Measurements from ENCODE around the gene PRDM11.

GRCh38 chr11:45185228-45185729 is 38.8 kb downstream of the PRDM11 start:
- TF ChIP-seq CHD2 (IDR thresholded peaks at IDR 0.05; ENCODE audit: borderline replicate concordance, low read depth, low read length) (no peak), CEBPZ (IDR thresholded peaks at IDR 0.05; ENCODE audit: low read depth, low read length) (no peak), EGR1 (IDR thresholded peaks at IDR 0.05; ENCODE audit: borderline replicate concordance in 1 of 2, low read depth in 2 of 2, low read length in 2 of 2) (no peak), CTCF (IDR thresholded peaks at IDR 0.05 in 2 of 3, conservative IDR thresholded peaks at IDR 0.05 in 1 of 3; ENCODE audit: control insufficient read depth in 2 of 3, extremely low read depth in 1 of 3, insufficient read depth in 1 of 3, low read depth in 3 of 3, low read length in 3 of 3) (no peak), POLR2A (IDR thresholded peaks at IDR 0.05; ENCODE audit: low read depth, low read length) (no peak), POLR2AphosphoS5 (IDR thresholded peaks at IDR 0.05; ENCODE audit: low read length) (no peak), ZZZ3 (IDR thresholded peaks at IDR 0.05; ENCODE audit: control insufficient read depth, insufficient read length, low read depth) (no peak), CHD4 (IDR thresholded peaks at IDR 0.05) (no peak)
